ENCODE data around the gene COL12A1. TPM values are rescaled to one million over a fixed set of nuclear protein-coding genes. Genes with fewer than 3 reads are reported as not detected.
A peak's percentile ranks its signal among the peaks of the same experiment; 100 is the strongest.

Gene COL12A1
- total and polyA plus RNA-seq, 8 donors = 1.2 to 19.3 (median 3.5) TPM

DNA sequence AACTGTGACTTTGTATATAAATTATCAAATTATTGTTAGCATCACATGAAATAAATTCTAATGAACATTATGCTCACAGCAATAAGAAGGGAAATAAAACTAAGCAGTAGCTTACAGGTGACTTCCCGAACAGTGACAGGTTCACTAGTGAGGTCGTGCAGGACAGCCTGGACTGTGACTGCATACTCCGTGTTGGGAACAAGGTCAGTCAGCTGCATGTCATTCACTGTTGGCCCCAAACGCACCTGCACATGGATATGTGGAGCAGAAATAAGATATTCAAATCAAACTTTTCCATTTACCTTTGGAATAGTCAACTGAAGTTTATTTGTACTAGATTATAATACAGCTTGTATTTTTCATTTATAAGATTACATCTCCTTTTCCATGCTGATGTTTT lies 60.6 kb downstream of the COL12A1 start:
- H3K4me3 ChIP-seq = no peak overlapping the region
- no peaks in the 10 kb centered on the region for H3K9me3 ChIP-seq
- FAIRE-seq (no peak), DNase-seq (peak in 2 of 6 donors; percentile 14 to 19), ATAC-seq (peak; percentile 37 to 84 (median 47))
- WGBS, 2 donors = 32 to 39% methylated on average over 4 of the region's 4 CpGs
- intact Hi-C loops (cut with DNase I) = no loop called here
- H3K36me3 ChIP-seq = no peaks in the 10 kb centered on the region
- no peak overlapping the region for H3K27ac ChIP-seq
- TF ChIP-seq, protein P1, sequence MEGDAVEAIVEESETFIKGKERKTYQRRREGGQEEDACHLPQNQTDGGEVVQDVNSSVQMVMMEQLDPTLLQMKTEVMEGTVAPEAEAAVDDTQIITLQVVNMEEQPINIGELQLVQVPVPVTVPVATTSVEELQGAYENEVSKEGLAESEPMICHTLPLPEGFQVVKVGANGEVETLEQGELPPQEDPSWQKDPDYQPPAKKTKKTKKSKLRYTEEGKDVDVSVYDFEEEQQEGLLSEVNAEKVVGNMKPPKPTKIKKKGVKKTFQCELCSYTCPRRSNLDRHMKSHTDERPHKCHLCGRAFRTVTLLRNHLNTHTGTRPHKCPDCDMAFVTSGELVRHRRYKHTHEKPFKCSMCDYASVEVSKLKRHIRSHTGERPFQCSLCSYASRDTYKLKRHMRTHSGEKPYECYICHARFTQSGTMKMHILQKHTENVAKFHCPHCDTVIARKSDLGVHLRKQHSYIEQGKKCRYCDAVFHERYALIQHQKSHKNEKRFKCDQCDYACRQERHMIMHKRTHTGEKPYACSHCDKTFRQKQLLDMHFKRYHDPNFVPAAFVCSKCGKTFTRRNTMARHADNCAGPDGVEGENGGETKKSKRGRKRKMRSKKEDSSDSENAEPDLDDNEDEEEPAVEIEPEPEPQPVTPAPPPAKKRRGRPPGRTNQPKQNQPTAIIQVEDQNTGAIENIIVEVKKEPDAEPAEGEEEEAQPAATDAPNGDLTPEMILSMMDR (IDR thresholded peaks at IDR 0.05) = no peak
- H3K4me1 ChIP-seq = no peaks in the 10 kb centered on the region
- no peaks in the 10 kb centered on the region for H3K27me3 ChIP-seq

DNA sequence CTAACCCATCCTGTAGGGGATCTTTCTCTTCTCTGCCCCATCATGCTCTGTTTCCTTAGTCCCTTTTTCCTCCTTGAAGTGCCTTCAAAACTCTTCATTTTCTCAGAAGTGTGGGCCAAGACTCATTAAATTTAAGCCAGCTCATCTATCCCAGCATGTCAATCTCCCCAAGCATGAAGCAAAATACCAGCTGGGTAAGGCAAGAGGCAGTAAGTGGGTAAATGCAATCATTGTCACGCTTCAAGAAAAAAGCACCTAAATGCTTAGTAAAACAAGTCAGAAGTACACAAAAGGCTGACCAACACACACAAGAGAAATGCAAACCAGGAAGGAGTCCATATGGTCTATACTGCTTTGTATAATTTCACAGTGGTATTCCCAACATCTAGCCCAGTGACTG lies 61.5 kb downstream of the COL12A1 start:
- TF ChIP-seq, protein P1 (IDR thresholded peaks at IDR 0.05) = no peak
- Histone ChIP-seq H3K27me3 (no peaks in the 10 kb centered on the region), H3K4me3 (no peak overlapping the region), H3K9me3 (no peaks in the 10 kb centered on the region), H3K36me3 (no peaks in the 10 kb centered on the region), H3K4me1 (no peaks in the 10 kb centered on the region), H3K27ac (no peak overlapping the region)
- FAIRE-seq = no peak
- intact Hi-C loops (cut with DNase I) = no loop called here
- DNase-seq = no peak
- no peak for ATAC-seq
- 90 to 92% methylated on average over 1 of the region's 1 CpG for WGBS, 2 donors

DNA sequence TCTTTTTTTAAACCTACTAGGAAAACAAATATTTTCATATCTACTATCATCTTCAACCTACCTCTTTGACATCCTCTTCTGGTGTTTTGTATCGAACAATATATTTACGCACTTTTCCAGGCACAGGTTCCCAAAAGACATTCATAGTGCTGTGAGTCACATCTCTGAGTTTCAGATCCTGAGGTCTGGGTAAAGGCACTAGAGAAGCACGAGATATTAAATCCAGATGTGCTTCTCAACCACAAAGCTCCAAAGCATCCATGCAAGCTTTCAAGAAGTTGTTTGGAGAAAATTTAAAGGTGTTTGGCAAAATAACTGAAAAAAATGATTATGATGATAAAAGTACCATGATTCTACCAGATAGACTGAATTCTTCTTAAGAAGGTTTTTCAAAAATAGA lies 62.7 kb downstream of the COL12A1 start:
- intact Hi-C loops (cut with DNase I) = no loop called here
- Histone ChIP-seq H3K9me3 (no peaks in the 10 kb centered on the region), H3K4me1 (no peaks in the 10 kb centered on the region), H3K4me3 (no peak overlapping the region), H3K36me3 (no peaks in the 10 kb centered on the region), H3K27ac (no peak overlapping the region), H3K27me3 (no peaks in the 10 kb centered on the region)
- TF ChIP-seq, protein P1 (IDR thresholded peaks at IDR 0.05) = no peak
- no peak for DNase-seq
- ATAC-seq = peak in 1 of 4 donors; percentile 34
- 61 to 73% methylated on average over 3 of the region's 3 CpGs for WGBS, 2 donors
- FAIRE-seq = no peak

DNA sequence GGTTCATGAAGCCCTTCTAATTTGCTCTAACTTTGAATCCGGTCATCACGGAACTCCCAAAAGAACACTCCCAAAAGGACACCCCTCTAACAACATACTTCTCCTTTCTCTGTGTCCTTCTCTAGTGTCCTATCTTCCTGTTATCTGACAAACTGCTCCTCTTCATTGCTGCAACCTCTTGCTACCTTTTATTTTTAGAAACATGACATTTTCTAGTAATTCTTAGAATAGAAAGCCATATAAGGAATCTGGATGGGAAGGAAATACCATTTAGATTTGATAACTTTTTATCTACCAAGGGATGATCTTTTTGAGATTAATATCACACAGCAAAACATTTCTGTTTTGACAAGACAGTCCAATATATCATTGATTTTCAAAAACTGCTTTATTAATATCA lies 63.1 kb downstream of the COL12A1 start:
- TF ChIP-seq, protein P1 (IDR thresholded peaks at IDR 0.05) = no peak
- Histone ChIP-seq H3K4me1 (no peaks in the 10 kb centered on the region), H3K27ac (no peak overlapping the region), H3K9me3 (no peaks in the 10 kb centered on the region), H3K27me3 (no peaks in the 10 kb centered on the region), H3K4me3 (no peak overlapping the region), H3K36me3 (no peaks in the 10 kb centered on the region)
- intact Hi-C loops (cut with DNase I) = no loop called here
- 89 to 90% methylated on average over 2 of the region's 2 CpGs for WGBS, 2 donors
- no peak for FAIRE-seq
- no peak for DNase-seq
- no peak for ATAC-seq

DNA sequence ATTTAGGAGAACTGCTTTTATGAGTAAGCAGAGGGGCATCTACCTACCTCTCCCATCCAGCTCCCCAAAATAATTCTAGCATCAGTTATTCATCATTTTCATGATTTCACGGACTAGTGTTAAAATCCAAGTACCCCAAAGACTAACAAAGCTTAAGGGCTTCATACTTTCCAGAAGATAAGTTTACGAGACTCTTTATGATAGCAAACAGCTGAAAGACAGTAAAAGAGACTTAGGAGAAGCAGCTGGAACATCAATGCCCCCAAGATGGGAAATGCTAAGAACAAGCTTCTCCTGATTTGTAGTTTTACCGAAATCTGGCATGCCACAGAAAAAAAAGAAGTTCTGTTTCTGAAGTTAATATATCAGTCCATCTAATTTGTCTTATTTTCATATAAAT lies 70.0 kb downstream of the COL12A1 start:
- no peak overlapping the region for H3K27ac ChIP-seq
- FAIRE-seq (no peak), ATAC-seq (no peak), DNase-seq (no peak)
- no peaks in the 10 kb centered on the region for H3K36me3 ChIP-seq
- H3K4me3 ChIP-seq = no peak overlapping the region
- H3K4me1 ChIP-seq = no peaks in the 10 kb centered on the region
- WGBS, 2 donors = 90 to 97% methylated on average over 3 of the region's 3 CpGs
- TF ChIP-seq, protein P1 (IDR thresholded peaks at IDR 0.05) = no peak
- no peaks in the 10 kb centered on the region for H3K27me3 ChIP-seq
- intact Hi-C loops (cut with DNase I) = no loop called here
- H3K9me3 ChIP-seq = no peaks in the 10 kb centered on the region
